ENCODE data around the gene NME2.

NME2 gene

GRCh38 chr17:51166198-51166986 is at the start of gene NME2:
Gene NME2, plus strand, starts transcription at chr17:51166411. Its CDS starts 420 bp downstream, at chr17:51166831.
- Histone ChIP-seq H3K36me3 (ENCODE audit: insufficient read depth, low read length) (peaks cover 37% of the 10 kb centered on the region; the same call in 1 of the 2 replicates), H3K4me2 (ENCODE audit: low read depth, low read length, poor library complexity, severe bottlenecking) (peak within 1 kb of the TSS; percentile 89), H3K4me3 (ENCODE audit: low read length, poor library complexity, severe bottlenecking) (peak within 1 kb of the TSS; percentile 78), H3K9me3 (ENCODE audit: insufficient read depth, low read depth, low read length) (no peaks in the 10 kb centered on the region), H3K79me2 (ENCODE audit: insufficient read depth, low read length) (peaks cover 36% of the 10 kb centered on the region), H2AFZ (ENCODE audit: low read length) (peak within 1 kb of the TSS; percentile 85), H3K27me3 (ENCODE audit: insufficient read depth, low read length, poor library complexity, severe bottlenecking) (no peaks in the 10 kb centered on the region), H3K9ac (ENCODE audit: low read depth, low read length, poor library complexity, severe bottlenecking) (peak within 1 kb of the TSS; percentile 87), H3K4me1 (ENCODE audit: insufficient read depth, low read length, poor library complexity, severe bottlenecking) (peaks cover 23% of the 10 kb centered on the region), H3K9me2 (replicated peaks; ENCODE audit: low read depth, low read length) (no peaks in the 10 kb centered on the region), H3F3A (ENCODE audit: low read depth) (0 out of 2 replicates have a peak, but pooled peaks cover 3% of the 10 kb centered on the region), H4K20me1 (ENCODE audit: insufficient read depth, low read length, poor library complexity, severe bottlenecking) (peaks cover 13% of the 10 kb centered on the region)
- TF ChIP-seq EZH2phosphoT487 (IDR thresholded peaks at IDR 0.05; ENCODE audit: borderline replicate concordance), result no peak
- TF ChIP-seq, protein P1, sequence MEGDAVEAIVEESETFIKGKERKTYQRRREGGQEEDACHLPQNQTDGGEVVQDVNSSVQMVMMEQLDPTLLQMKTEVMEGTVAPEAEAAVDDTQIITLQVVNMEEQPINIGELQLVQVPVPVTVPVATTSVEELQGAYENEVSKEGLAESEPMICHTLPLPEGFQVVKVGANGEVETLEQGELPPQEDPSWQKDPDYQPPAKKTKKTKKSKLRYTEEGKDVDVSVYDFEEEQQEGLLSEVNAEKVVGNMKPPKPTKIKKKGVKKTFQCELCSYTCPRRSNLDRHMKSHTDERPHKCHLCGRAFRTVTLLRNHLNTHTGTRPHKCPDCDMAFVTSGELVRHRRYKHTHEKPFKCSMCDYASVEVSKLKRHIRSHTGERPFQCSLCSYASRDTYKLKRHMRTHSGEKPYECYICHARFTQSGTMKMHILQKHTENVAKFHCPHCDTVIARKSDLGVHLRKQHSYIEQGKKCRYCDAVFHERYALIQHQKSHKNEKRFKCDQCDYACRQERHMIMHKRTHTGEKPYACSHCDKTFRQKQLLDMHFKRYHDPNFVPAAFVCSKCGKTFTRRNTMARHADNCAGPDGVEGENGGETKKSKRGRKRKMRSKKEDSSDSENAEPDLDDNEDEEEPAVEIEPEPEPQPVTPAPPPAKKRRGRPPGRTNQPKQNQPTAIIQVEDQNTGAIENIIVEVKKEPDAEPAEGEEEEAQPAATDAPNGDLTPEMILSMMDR (conservative IDR thresholded peaks at IDR 0.05; ENCODE audit: low read length), result peak; percentile 5; the same call in 1 of the 2 replicates

DNA sequence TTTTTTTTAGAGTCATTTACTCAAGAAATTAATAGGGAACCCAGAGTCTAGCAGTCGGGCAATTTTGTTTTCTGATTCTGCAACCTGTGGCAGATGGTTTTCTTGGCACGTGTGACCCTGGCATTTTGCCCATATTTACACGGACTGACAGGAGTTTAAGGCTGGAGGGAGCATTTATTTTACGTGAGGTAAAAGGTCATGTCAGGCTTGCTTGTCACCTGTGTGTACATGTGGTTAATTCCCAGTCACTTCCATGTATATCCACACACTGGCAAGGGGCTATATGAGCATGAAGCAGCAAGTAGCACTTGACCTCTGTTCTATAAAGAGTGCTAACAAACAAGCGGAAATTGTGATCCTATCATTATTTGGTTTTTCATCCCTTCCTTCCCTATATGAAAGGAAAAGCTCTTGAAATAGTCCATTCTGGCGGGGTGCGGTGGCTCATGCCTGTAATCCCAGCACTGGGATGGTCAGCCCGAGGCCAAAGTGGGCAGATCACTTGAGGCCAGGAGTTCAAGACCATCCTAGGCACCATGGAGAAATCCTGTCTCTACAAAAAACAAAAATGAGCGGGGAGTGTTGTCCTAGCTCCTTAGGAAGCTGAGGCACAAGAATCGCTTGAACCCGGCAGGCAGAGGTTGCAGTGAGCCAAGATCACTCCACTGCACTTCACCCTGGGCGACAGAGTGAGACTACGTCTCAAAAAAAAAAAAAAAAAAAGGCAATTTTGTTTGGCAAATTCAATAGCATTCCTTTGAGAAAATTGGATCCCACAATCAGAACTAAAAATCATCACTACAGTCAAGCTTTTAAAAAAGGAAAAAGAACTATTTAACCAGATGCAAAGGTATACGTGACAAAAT is 47.6 kb upstream of the NME2 start:
- peaks cover 70% of the 10 kb centered on the region for H3K79me2 ChIP-seq (ENCODE audit: insufficient read depth, low read length)
- no peaks in the 10 kb centered on the region for H3K9me2 ChIP-seq (replicated peaks; ENCODE audit: low read depth, low read length)
- H3F3A ChIP-seq (ENCODE audit: low read depth), result no peaks in the 10 kb centered on the region; the same call in 1 of the 2 replicates
- H2AFZ ChIP-seq (ENCODE audit: low read length), result no peak overlapping the region
- H3K9me3 ChIP-seq (ENCODE audit: insufficient read depth, low read depth, low read length), result no peaks in the 10 kb centered on the region
- no peaks in the 10 kb centered on the region for H3K36me3 ChIP-seq (ENCODE audit: insufficient read depth, low read length)
- H3K4me1 ChIP-seq (ENCODE audit: insufficient read depth, low read length, poor library complexity, severe bottlenecking), result peaks cover 40% of the 10 kb centered on the region
- H3K27me3 ChIP-seq (ENCODE audit: insufficient read depth, low read length, poor library complexity, severe bottlenecking), result no peaks in the 10 kb centered on the region
- peaks cover 52% of the 10 kb centered on the region for H4K20me1 ChIP-seq (ENCODE audit: insufficient read depth, low read length, poor library complexity, severe bottlenecking)
- TF ChIP-seq, protein P1 (conservative IDR thresholded peaks at IDR 0.05; ENCODE audit: low read length), result no peak
- TF ChIP-seq EZH2phosphoT487 (IDR thresholded peaks at IDR 0.05; ENCODE audit: borderline replicate concordance), result no peak
- peak overlapping the region; percentile 98 for H3K4me2 ChIP-seq (ENCODE audit: low read depth, low read length, poor library complexity, severe bottlenecking)
- peak overlapping the region; percentile 98 for H3K4me3 ChIP-seq (ENCODE audit: low read length, poor library complexity, severe bottlenecking)
- peak overlapping the region; percentile 87 for H3K9ac ChIP-seq (ENCODE audit: low read depth, low read length, poor library complexity, severe bottlenecking)

GRCh38 chr17:51119415-51120356 is 46.5 kb upstream of the NME2 start:
- no peaks in the 10 kb centered on the region for H3K36me3 ChIP-seq (ENCODE audit: insufficient read depth, low read length)
- peak overlapping the region; percentile 98 for H3K4me3 ChIP-seq (ENCODE audit: low read length, poor library complexity, severe bottlenecking)
- H3K27me3 ChIP-seq (ENCODE audit: insufficient read depth, low read length, poor library complexity, severe bottlenecking), result no peaks in the 10 kb centered on the region
- peaks cover 59% of the 10 kb centered on the region for H3K79me2 ChIP-seq (ENCODE audit: insufficient read depth, low read length)
- H2AFZ ChIP-seq (ENCODE audit: low read length), result peak overlapping the region; percentile 89; the same call in 1 of the 2 replicates
- H3K4me2 ChIP-seq (ENCODE audit: low read depth, low read length, poor library complexity, severe bottlenecking), result peak overlapping the region; percentile 98
- H3K9me3 ChIP-seq (ENCODE audit: insufficient read depth, low read depth, low read length), result no peaks in the 10 kb centered on the region
- peak overlapping the region; percentile 87 for H3K9ac ChIP-seq (ENCODE audit: low read depth, low read length, poor library complexity, severe bottlenecking)
- no peaks in the 10 kb centered on the region for H3K9me2 ChIP-seq (replicated peaks; ENCODE audit: low read depth, low read length)
- H3K4me1 ChIP-seq (ENCODE audit: insufficient read depth, low read length, poor library complexity, severe bottlenecking), result peaks cover 40% of the 10 kb centered on the region
- H4K20me1 ChIP-seq (ENCODE audit: insufficient read depth, low read length, poor library complexity, severe bottlenecking), result peaks cover 44% of the 10 kb centered on the region
- no peaks in the 10 kb centered on the region; the same call in 1 of the 2 replicates for H3F3A ChIP-seq (ENCODE audit: low read depth)
- TF ChIP-seq, protein P1 (conservative IDR thresholded peaks at IDR 0.05; ENCODE audit: low read length), result peak; percentile 33; the same call in 1 of the 2 replicates
- TF ChIP-seq EZH2phosphoT487 (IDR thresholded peaks at IDR 0.05; ENCODE audit: borderline replicate concordance), result no peak

All from Loucy (cell line).